HepG2 (cell line): ENCODE measurements around the gene TBC1D4. TPM values are rescaled to one million over a fixed set of nuclear protein-coding genes. Genes with fewer than 3 reads are reported as not detected.

Source experiments
- ATAC-seq: fragments of 200-7000 bp; cut with Tn5 transposase; 3 replicates; pipeline ENCODE4 v1.9.1; 2020; ENCODE audit warnings: mild to moderate bottlenecking, moderate library complexity
- BruUV-seq: library from RNA; stranded (reverse); fragments of 400-500 nt; replicated peaks from 2 replicates; lab custom pipeline; 2021; lab: Mats Ljungman, UMichigan
- CTCF ChIA-PET: fragments of 300-600 bp; formaldehyde crosslinking; extraction: SDS; loops from one replicate; lab custom pipeline; 2021; ENCODE audit warnings: low total read pairs, inconsistent platforms, low intra/inter-chr PET ratio; lab: Yijun Ruan, JAX
- POLR2A ChIA-PET: fragments of 350-600 bp; sonication (Branson Sonifier 250); formaldehyde crosslinking; loops from one replicate; lab custom pipeline; 2020; ENCODE audit warnings: antibody characterized with exemption, inconsistent platforms; lab: Yijun Ruan, JAX
- DNase-seq: peaks from one replicate; pipeline ENCODE4 v3.0.0-alpha.2; 2015; ENCODE audit warnings: low spot score
- FAIRE-seq: peaks from 3 replicates; lab custom pipeline; 2011; peaks lifted over from hg19 to GRCh38; lab: Jason Lieb, UNC
- H2AFZ ChIP-seq: one replicate; pipeline ENCODE4 v1.6.1; 2011; ENCODE audit warnings: low read length, inconsistent platforms
- H3K27ac ChIP-seq: fragments of 300-600 bp; 3 replicates; pipeline ENCODE4 v1.8.0; 2011; ENCODE audit warnings: mixed run types, mild to moderate bottlenecking, mixed read lengths, low read length, inconsistent platforms; ENCODE audit not compliant: insufficient read depth; ENCODE audit errors: extremely low read length
- H3K27me3 ChIP-seq, 2 experiments: fragments of 200-600 bp in 1 of 2; 2 replicates in 1 of 2; 3 replicates in 1 of 2; pipeline versions ENCODE4 v1.6.0 to v1.8.0; 2011; ENCODE audit warnings: low read length in 2 of 2, mild to moderate bottlenecking in 2 of 2, moderate library complexity in 2 of 2, inconsistent platforms in 1 of 2; ENCODE audit not compliant: insufficient read depth in 2 of 2, control insufficient read depth in 1 of 2
- H3K36me3 ChIP-seq, 2 experiments: fragments of 200-600 bp in 1 of 2; replicated peaks in 1 of 2; 2 replicates in 1 of 2; 3 replicates in 1 of 2; pipeline versions ENCODE4 v1.5.1 to v1.8.0; 2011; ENCODE audit warnings: low read length in 2 of 2, inconsistent platforms in 1 of 2; ENCODE audit not compliant: insufficient read depth in 2 of 2, control insufficient read depth in 1 of 2
- H3K4me1 ChIP-seq: 2 replicates; pipeline ENCODE4 v1.5.1; 2012; ENCODE audit warnings: low read length, inconsistent platforms; ENCODE audit not compliant: insufficient read depth
- H3K4me2 ChIP-seq: 2 replicates; pipeline ENCODE4 v1.6.0; 2011; ENCODE audit warnings: low read depth, low read length, inconsistent platforms
- H3K4me3 ChIP-seq, 3 experiments: fragments of 200-600 bp in 1 of 3; sonication (generic), shearing (Covaris generic) in 1 of 3; replicated peaks in 1 of 3; 2 replicates each; pipeline ENCODE4 v1.5.1; 2011 to 2016; ENCODE audit warnings: low read length in 3 of 3, inconsistent platforms in 2 of 3, low read depth in 2 of 3, mild to moderate bottlenecking in 2 of 3, control low read depth in 1 of 3, mixed read lengths in 1 of 3; ENCODE audit not compliant: insufficient read depth in 1 of 3
- H3K79me2 ChIP-seq: one replicate; pipeline ENCODE4 v1.6.1; 2011; ENCODE audit warnings: low read length, inconsistent platforms; ENCODE audit not compliant: insufficient read depth
- H3K9ac ChIP-seq: 2 replicates; pipeline ENCODE4 v1.6.0; 2011; ENCODE audit warnings: mild to moderate bottlenecking, low read depth, low read length, inconsistent platforms; ENCODE audit not compliant: insufficient read depth
- H3K9me3 ChIP-seq: 2 replicates; pipeline ENCODE4 v1.5.1; 2012; ENCODE audit warnings: mild to moderate bottlenecking, low read length
- H4K20me1 ChIP-seq: 2 replicates; pipeline ENCODE4 v1.6.0; 2011; ENCODE audit warnings: inconsistent platforms, mild to moderate bottlenecking, low read length, moderate library complexity; ENCODE audit not compliant: insufficient read depth
- DR1 ChIP-seq: sonication (generic); formaldehyde crosslinking; IDR thresholded peaks from 2 replicates; pipeline ENCODE4 v1.8.0; 2021; ENCODE audit warnings: mild to moderate bottlenecking, missing genetic modification reagents, inconsistent platforms
- FOSL2 ChIP-seq: sonication (generic); formaldehyde crosslinking; IDR thresholded peaks from 2 replicates; pipeline ENCODE4 v1.4.0; 2020; ENCODE audit warnings: missing genetic modification reagents
- GATAD1 ChIP-seq: IDR thresholded peaks from 2 replicates; pipeline ENCODE4 v1.6.1; 2016; ENCODE audit warnings: missing genetic modification reagents, missing compliant biosample characterization
- RBM22 ChIP-seq: fragments of 200-400 bp; formaldehyde crosslinking; optimal IDR thresholded peaks from 2 replicates; pipeline ENCODE3; 2017; ENCODE audit warnings: mild to moderate bottlenecking, low read length, moderate library complexity
- RELA ChIP-seq: sonication (generic); formaldehyde crosslinking; IDR thresholded peaks from 2 replicates; pipeline ENCODE4 v1.4.0; 2020; ENCODE audit warnings: missing genetic modification reagents
- SRSF9 ChIP-seq: fragments of 200-400 bp; formaldehyde crosslinking; IDR thresholded peaks from 2 replicates; pipeline ENCODE4 v1.6.1; 2018; ENCODE audit warnings: borderline replicate concordance, mild to moderate bottlenecking, low read depth, low read length; ENCODE audit not compliant: insufficient read depth, poor library complexity, severe bottlenecking
- ZNF101 ChIP-seq: sonication (generic); formaldehyde crosslinking; IDR thresholded peaks from 2 replicates; pipeline ENCODE4 v1.4.0; 2020; ENCODE audit warnings: mild to moderate bottlenecking, low read depth, missing genetic modification reagents, borderline replicate concordance
- ZNF367 ChIP-seq: sonication (generic); formaldehyde crosslinking; IDR thresholded peaks from 2 replicates; pipeline ENCODE4 v1.4.0; 2020; ENCODE audit warnings: missing genetic modification reagents, borderline replicate concordance
- ZNF879 ChIP-seq: sonication (generic); formaldehyde crosslinking; IDR thresholded peaks from 2 replicates; pipeline ENCODE4 v1.8.1; 2023; ENCODE audit warnings: missing genetic modification reagents
- WGBS: methylation state at CpG from one replicate; pipeline ENCODE4 v1.1.6; 2017; ENCODE audit warnings: low lambda C conversion rate; 5-methylcytosine and 5-hydroxymethylcytosine counted together
- in situ Hi-C: cut with HindIII; loops from 2 replicates; pipeline ENCODE4 v1.10.0; 2017; ENCODE audit warnings: low pct_unique_long_range_greater_than_20kb; ENCODE audit not compliant: extremely low pct_ligation_motif_present
- intact Hi-C: fragments of 100-400 bp; cut with micrococcal nuclease; formaldehyde crosslinking; loops from one replicate; pipeline ENCODE4 v1.10.0; 2022; ENCODE audit not compliant: unreplicated experiment
- polyA plus RNA-seq, 8 experiments: library from polyadenylated mRNA; depleted of rRNA in 3 of 8; stranded (reverse) in 7 of 8; unstranded in 1 of 8; fragments of >200 nt; fragmentation: Illumina TruSeq in 4 of 8; extraction: Trizol in 4 of 8; gene quantifications; 2 replicates each; pipeline versions ENCODE4 v1.2.1 to v1.2.3, GENCODE V29; 2011 to 2016; ENCODE audit warnings: low read depth in 4 of 8, missing spikeins in 1 of 8, mixed read lengths in 1 of 8; ENCODE audit not compliant: insufficient read depth in 1 of 8
- total RNA-seq, 5 experiments: library from RNA; depleted of rRNA; stranded (reverse); fragments of >200 nt; fragmentation: Illumina TruSeq; extraction: Trizol; gene quantifications; 2 replicates each; pipeline ENCODE4 v1.2.3, GENCODE V29; 2016; ENCODE audit warnings: low read depth in 1 of 5
- TF ChIP-seq, protein P1 (sequence below): sonication (generic); formaldehyde crosslinking; IDR thresholded peaks from 2 replicates; pipeline ENCODE4 v1.9.0; 2021; ENCODE audit warnings: missing genetic modification reagents, mild to moderate bottlenecking, borderline replicate concordance
- TF ChIP-seq, protein P2 (sequence below): sonication (generic); formaldehyde crosslinking; IDR thresholded peaks from 2 replicates; pipeline ENCODE4 v1.5.0; 2020; ENCODE audit warnings: missing genetic modification reagents

TBC1D4 gene
- total and polyA plus RNA-seq, 2 of the 13 experiments (the other 11 are each of a cell fraction or from before 2014, with no cell fraction given) = 35.9 to 64.4 TPM

- ChIA-PET CTCF (no interaction called here), POLR2A (no interaction called here)
- Histone ChIP-seq H3K27me3 (no peaks in the 10 kb centered on the region), H2AFZ (no peak overlapping the region), H3K36me3 (peaks cover 0 to 3% of the 10 kb centered on the region in 2 experiments; a peak in 1 of 5 replicates), H3K9me3 (no peaks in the 10 kb centered on the region), H3K4me3 (no peak overlapping the region), H3K4me2 (no peak overlapping the region), H3K79me2 (peaks cover 100% of the 10 kb centered on the region), H3K27ac (no peak overlapping the region), H3K9ac (no peak overlapping the region), H4K20me1 (peaks cover 16% of the 10 kb centered on the region), H3K4me1 (peaks cover 53% of the 10 kb centered on the region)
- TF ChIP-seq GATAD1 (CRISPR knock-in tag) = no peak
- TF ChIP-seq, protein P1, sequence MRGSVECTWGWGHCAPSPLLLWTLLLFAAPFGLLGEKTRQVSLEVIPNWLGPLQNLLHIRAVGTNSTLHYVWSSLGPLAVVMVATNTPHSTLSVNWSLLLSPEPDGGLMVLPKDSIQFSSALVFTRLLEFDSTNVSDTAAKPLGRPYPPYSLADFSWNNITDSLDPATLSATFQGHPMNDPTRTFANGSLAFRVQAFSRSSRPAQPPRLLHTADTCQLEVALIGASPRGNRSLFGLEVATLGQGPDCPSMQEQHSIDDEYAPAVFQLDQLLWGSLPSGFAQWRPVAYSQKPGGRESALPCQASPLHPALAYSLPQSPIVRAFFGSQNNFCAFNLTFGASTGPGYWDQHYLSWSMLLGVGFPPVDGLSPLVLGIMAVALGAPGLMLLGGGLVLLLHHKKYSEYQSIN = no peak
- peak; percentile 50 for TF ChIP-seq RBM22
- TF ChIP-seq ZNF367 = no peak
- TF ChIP-seq, protein P2, sequence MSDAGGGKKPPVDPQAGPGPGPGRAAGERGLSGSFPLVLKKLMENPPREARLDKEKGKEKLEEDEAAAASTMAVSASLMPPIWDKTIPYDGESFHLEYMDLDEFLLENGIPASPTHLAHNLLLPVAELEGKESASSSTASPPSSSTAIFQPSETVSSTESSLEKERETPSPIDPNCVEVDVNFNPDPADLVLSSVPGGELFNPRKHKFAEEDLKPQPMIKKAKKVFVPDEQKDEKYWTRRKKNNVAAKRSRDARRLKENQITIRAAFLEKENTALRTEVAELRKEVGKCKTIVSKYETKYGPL (CRISPR knock-in tag) = no peak
- no peak for TF ChIP-seq ZNF101 (CRISPR knock-in tag)
- no peak for ATAC-seq
- 95% methylated on average over 2 of the region's 2 CpGs for WGBS
- FAIRE-seq = no peak
- no peak for DNase-seq
- no TSS peak for BruUV-seq
- in situ Hi-C loops (no loop called here), intact Hi-C loops (no loop called here)
Observed at GRCh38 chr13:75421133-75421532, 60.8 kb downstream of the TBC1D4 start.

DNA sequence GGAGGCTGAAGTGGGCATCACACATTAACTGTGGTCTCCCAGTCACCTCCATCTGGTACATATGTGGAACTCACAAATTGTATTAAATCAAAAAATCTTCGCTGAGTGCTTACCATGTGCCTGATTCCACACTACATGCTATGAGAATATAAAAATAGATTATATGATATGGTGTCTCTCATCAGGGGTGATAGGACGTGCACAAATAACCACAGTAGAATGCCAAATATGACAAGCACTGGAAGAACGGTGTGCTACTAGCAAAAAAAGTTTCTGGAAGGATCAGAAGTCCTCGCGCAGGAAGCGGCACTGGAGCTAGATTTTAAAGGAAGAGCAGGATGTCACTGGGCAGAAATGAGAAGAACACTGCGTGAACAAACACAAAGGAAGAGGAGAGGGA lies 62.3 kb downstream of the TBC1D4 start:
- Histone ChIP-seq H3K9me3 (no peaks in the 10 kb centered on the region), H2AFZ (no peak overlapping the region), H3K27ac (no peak overlapping the region), H3K4me3 (no peak overlapping the region), H3K27me3 (no peaks in the 10 kb centered on the region), H4K20me1 (peaks cover 22% of the 10 kb centered on the region), H3K4me1 (peaks cover 67% of the 10 kb centered on the region), H3K79me2 (peaks cover 98% of the 10 kb centered on the region), H3K4me2 (no peak overlapping the region; the same call in 1 of the 2 replicates), H3K9ac (no peak overlapping the region), H3K36me3 (peaks cover 0 to 3% of the 10 kb centered on the region in 2 experiments; a peak in 1 of 5 replicates)
- no peak for ATAC-seq
- FAIRE-seq = no peak
- in situ Hi-C loops (no loop called here), intact Hi-C loops (no loop called here)
- POLR2A ChIA-PET = no interaction called here
- no peak for DNase-seq
- TF ChIP-seq SRSF9 (no peak), DR1 (CRISPR knock-in tag) (no peak), RELA (no peak), FOSL2 (CRISPR knock-in tag) (no peak), ZNF879 (no peak)
- CTCF ChIA-PET = no interaction called here
- 98% methylated on average over 7 of the region's 7 CpGs for WGBS
- no TSS peak for BruUV-seq
